HG03565 (cell line): Measurements from ENCODE around the gene LINC00305.

Source experiments
- ATAC-seq: cut with Tn5 transposase; IDR thresholded peaks from one replicate; pipeline ENCODE4 v1.9.1; 2021; ENCODE audit warnings: mild to moderate bottlenecking, moderate library complexity; ENCODE audit not compliant: unreplicated experiment

Gene LINC00305

DNA sequence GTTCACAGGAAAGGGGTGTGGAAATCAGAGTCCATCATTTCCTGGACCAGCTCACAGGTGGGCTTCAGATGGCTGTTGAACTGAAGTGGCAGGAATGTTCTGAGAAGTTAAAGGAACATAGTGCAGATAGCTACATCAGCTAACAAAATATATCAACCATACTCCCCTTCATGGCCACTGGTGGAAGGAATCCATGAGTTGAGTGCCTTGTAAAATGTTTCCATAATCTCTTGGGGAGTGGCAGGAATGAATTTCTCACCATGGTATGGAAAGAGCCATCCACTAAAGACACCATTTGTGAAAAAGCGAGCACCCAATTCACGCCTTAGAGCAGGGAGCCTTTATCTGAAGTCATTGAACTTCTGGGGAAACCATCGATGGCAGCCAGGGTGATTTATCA is at the start of gene LINC00305:
Gene LINC00305, minus strand, starts transcription at position 101 of the 400 bp plus-strand sequence.
- ATAC-seq: no peak

- no peak for ATAC-seq
Observed at GRCh38 chr18:64191069-64191468, 42.2 kb upstream of the LINC00305 start.

DNA sequence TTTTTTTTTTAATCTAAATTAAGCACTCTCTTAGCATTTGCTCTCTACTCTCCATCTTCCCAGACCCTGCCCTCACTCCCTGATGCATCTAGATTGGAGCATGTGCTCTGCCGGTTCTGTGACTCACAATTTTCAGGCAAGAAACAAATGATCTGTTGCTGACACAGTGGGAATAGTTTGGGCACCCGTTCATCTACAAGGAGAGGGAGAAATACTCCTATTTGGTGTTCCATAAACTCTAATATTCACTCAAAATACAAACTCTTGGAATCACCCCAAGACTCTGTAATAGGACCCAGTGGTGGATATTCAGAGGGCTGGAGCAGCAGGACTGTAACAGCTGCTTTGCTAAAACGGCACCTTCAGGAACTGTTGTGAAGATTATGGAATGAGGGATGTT is 37.1 kb upstream of the LINC00305 start:
- ATAC-seq: no peak

DNA sequence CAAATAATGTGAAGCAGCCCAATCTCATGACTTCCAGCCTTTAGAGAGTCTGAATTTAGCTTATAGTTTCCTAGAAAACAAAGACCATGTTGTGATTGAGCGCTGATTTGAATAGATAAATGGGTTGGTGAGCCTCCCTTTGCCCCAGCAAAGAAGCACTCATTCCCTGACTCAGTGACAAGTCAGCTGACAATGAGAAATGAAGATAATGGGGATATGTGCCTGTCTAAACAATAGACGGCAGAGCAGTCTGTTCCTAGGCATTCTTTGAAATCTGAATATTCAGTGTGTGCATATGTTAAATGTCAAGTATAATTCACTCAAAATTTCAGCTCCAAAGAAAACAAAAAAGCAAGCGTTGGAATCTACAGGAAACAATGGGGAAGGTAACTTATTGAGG is 34.8 kb upstream of the LINC00305 start:
- ATAC-seq: no peak

GRCh38 chr18:64180617-64181016 is 31.7 kb upstream of the LINC00305 start:
- ATAC-seq: no peak

DNA sequence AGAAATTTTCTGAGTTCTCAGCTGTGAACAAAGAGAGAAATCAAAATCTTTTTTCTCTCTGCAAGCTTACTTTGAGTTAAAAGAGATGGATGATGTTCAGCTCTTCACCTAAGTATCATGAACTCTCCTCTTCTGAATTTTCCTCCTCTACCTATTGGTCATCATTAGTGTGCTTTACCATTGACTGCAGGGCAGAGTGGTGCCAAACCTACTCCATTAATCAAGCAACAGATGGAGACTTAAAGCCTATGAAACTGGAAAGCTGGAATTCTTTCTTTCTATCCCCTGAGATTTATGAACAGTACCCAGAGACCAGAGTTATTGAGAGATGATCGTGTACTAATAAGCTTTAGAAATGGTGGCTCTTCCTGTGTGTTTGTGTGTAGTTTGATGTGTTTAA is 31.3 kb upstream of the LINC00305 start:
- no peak for ATAC-seq

DNA sequence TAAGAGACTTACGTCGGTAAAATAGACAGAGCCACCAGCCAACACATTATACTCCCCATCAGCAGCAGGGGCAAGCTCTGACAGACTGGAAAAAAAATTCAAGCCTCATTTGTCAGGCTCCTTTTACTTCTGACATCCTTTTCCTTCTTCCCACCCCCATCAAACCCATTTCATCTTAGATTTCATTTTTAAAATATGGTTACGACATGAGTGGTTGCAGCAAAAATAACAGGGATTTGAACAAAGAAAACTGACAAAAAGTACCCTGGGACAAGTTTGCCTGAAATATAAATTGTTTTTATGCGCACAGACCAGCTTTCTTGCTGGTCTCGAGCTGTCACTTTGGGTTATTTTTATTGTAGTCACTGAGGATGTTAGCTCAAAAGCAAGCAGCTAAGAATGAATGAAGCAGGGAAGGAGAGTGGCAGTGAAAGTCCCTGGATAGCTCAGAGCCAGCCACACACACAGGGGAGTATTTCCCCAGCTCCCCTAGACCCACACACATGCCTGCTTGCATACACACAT is 30.7 kb upstream of the LINC00305 start:
- no peak for ATAC-seq

- no peak for ATAC-seq
Observed at GRCh38 chr18:64178860-64179259, 30.0 kb upstream of the LINC00305 start.

DNA sequence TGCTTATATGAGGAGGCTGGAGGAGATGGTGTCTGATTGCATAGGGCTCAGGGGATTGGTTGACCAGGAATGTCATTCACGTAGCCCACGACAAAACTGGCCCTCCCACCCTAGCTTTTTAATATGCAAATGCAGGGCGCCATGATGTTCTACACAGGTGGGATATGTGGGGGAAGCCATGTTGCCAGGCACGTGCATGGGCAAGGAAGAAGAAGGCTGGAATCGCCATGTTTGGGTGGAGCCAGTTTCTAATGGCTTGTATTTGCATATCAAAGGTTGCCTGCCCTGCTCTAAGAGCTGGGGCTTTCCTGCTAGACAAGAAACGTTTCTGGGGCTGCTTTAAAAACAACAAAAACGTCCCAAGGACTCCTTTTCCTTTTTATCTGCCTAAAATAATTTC is 26.5 kb upstream of the LINC00305 start:
- ATAC-seq: no peak

DNA sequence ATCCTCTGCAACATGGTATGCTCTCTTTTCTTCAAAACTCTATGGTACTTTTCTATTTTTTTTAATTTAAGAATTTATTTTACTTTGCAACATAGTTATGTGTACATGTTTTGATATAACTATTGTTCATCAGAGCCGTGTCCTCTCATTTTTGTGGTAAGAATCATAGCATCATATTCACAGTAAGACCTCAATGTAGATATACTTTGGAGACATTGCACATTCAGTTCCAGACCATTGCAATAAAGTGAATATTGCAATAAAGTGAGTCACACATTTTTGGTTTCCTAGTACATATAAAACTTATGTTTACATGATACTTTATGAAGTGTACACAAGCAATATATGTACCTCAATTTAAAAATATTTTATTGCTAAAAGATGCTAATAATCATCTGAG is 22.7 kb upstream of the LINC00305 start:
- ATAC-seq: no peak

DNA sequence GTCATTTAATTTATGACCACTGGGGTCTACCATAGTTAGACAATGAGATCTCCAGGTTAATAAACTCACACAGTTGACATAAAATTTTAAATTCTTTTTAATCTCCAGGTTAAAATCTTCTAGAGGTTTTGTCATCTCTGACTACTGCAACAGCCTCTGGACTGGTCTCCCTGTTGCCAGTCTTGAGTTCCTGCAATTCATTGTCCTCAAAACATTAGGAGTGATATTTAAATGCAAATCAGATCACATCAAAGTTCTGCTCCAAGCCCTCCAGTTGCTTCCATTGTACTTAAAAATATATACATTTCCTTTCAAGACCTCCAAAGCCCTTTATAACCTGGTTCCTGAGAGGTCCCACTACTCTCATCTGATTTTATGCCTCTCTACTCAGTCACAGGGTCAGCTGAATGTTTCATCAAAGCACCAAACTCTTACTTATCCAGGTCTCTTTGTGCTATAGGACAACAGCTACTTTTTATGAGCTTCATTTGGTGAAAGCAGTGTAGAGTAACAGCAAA is 18.6 kb upstream of the LINC00305 start:
- no peak for ATAC-seq

DNA sequence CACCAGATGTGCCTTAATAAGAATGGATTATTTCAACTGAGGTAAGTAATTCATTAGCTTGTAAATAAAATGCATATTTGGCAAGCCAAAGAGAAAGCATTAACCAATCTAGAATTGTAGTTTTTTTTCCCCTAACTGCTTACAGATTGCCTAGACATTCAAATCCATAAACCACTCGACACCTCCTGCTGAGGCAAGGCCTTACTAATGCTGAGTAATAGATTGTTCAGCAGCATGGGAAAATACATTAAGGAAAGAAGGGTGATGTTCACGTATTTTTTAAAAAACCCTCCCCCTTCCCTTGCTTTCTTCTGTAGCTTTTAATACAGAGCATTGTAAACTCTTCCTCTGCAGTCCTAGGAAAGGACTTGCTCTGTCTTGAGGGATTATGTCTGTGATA is 17.0 kb upstream of the LINC00305 start:
- no peak for ATAC-seq

DNA sequence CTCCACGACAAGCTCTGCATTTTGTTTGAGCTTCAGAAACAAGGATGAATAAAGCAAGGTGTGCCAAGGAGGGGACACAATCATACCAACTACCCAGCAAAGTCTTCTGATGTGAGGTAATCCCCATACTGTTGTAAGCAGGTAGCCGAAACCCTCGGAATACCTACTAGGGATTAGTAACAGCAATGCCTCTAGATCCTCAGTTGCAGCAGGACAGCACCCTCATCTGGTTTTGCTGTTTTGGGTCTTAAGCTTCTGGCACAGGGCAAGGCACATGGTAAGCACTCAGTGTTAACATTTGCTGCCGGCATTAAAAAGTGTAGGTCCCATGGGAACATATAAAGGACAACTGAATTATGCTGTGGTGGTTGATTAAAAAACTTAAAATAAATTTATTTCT is 16.0 kb upstream of the LINC00305 start:
- no peak for ATAC-seq

DNA sequence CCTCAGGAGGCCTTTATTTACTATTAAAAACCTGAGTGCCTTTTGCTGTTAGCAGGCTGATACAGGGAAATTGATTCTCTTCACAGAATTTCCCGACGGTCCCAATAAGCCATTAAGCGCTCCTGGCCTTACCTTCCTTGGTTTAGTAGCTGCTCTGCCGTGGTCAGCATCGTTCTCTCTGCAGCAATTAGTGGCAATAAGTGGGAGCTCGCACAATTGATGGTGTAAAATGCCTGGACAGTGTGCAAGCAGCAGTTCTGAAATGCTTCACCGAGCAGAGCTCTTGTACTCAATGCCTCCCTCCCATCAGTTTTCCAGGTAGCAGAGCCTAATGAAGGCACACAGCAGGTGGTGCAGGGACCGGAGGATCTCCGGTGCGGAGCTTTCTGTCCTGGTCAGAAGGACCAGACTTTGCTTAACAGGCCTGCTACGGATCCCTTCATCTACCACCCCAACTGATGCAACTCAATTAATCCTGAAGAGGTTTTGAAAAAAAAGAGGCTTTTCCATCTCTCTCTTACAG is 1.1 kb upstream of the LINC00305 start:
- no peak for ATAC-seq

- no peak for ATAC-seq
Observed at GRCh38 chr18:64142904-64143303, 6.0 kb downstream of the LINC00305 start.

DNA sequence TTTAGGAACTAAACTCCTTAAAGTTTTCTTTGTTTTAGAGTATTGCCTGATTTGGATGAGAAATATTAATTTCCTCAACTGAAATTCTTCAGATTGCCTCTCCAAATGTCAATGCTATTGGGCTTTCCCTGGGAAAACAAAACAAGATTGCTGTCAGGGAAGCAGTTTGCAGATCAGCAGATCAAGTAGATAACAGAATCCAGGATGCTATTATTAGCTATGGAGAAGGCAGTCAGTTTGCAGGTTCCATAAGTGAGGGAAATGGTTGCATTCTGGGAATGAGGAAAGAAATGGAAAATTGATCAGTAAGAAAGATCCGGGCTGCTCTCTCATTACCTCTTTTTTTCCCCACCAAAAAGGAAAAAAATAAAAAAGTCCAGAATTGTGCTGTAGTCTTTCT is 11.0 kb downstream of the LINC00305 start:
- ATAC-seq: no peak

DNA sequence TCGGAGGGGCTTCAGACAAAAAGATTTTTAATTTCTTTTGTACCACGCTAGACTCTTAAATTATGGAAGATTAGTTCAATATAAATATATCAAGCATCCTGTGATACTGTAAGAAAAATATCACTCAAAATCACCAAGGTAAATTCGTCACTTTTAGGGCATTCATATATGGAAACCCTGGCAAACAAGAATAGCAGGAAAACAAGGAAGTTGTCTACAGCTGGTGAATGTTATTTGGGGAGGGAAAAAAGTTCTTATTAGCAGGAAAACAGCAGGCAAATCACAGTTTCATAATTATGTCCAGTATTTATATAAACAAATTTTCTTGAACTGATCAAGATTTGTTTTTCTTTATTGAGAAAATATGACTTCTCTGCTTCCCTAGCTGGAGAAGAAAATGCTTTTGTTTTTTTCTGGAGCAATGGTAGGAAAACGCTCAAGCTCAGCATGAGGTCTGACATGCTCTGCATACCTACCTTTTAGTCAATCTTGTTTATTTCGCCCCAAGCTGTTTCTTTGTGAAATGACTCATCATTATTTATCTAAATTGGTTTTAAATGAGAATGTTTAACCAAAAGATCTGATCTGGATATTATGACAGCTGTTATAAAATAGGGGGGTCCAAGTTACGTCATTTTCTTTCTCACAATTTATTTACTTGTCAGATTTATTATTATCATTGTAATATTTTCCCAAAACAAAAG is 14.7 kb downstream of the LINC00305 start:
- no peak for ATAC-seq

GRCh38 chr18:64132871-64133270 is 16.0 kb downstream of the LINC00305 start:
- no peak for ATAC-seq

DNA sequence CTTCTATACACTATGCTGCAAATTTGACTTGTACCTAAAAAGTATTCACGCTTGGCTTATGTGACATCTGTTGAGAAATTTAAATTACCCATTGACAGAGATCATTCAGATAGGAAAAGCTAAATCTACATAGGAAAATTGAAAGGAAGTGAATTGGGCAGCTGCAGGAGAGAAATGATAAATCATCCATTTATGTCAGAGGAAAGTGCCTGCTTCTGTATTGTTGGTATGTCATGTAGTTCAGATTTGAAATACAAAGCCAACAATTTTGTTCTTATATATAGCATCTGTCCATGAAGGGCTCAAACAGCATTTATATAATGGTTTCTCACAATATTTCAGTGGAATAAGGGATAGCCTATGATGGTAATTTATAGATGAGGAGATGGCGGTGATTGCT is 17.6 kb downstream of the LINC00305 start:
- ATAC-seq: no peak

DNA sequence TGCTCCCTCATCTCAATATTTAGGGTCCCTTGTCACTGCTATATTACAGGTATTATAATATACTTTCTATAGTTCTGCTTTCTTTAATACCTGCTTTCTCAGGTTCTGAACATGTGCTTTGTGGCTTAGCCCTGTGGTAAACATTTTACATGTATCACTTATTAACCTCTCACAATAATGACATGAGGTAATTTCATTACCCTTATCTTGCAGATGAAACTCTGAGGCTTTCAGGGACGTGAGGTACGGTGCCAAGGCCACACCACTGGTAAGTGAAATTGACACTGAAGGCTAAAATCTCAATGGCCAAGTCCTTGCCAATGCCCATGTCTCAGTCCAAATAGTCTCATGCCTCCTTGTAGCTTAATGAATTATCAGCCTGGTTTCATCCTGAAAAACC is 21.7 kb downstream of the LINC00305 start:
- no peak for ATAC-seq

GRCh38 chr18:64119916-64120315 is 29.0 kb downstream of the LINC00305 start:
- ATAC-seq: no peak

DNA sequence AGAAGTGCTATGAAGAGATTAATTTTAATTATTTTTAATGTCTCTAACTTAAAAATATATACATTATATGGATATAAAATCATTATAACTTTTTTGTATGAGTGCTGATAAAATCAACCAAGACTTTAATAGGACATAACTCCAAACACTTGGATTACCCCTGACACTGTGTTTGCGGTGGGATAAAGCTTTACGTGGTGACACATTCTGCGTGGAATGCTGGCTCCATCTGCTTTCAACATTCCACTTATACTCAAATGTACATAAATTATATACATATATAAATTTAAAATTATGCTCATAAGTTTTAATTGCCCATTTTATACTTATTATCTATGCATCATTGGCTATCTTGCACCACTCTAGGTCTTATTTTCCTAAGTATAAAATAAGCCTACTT is 30.5 kb downstream of the LINC00305 start:
- no peak for ATAC-seq
